Esophagus (tissue), 2 donors: Measurements from ENCODE around the gene NINL. TPM values are rescaled to one million over a fixed set of nuclear protein-coding genes. Genes with fewer than 3 reads are reported as not detected.
"Not testable (repeated sequence)": the region's sequence is repeated elsewhere in the genome, so short reads cannot be mapped to it uniquely, and the experiment has no call there.

Experiments
- H3K27ac ChIP-seq, 2 donors: one replicate each; pipeline ENCODE4 v1.5.1; 2013; ENCODE audit warnings: low read depth in 2 of 2, mild to moderate bottlenecking in 2 of 2, inconsistent platforms in 1 of 2, low read length in 1 of 2, moderate library complexity in 1 of 2
- H3K27me3 ChIP-seq, 2 donors: one replicate each; pipeline ENCODE4 v1.6.1; 2013; ENCODE audit warnings: low read length in 2 of 2, control low read depth in 1 of 2, mild to moderate bottlenecking in 1 of 2; ENCODE audit not compliant: insufficient read depth in 2 of 2, control insufficient read depth in 1 of 2
- H3K36me3 ChIP-seq, 2 donors: one replicate each; pipeline ENCODE4 v1.6.1; 2013; ENCODE audit warnings: low read length in 1 of 2; ENCODE audit not compliant: control insufficient read depth in 2 of 2, insufficient read depth in 2 of 2
- H3K4me1 ChIP-seq, 2 donors: one replicate each; pipeline ENCODE4 v1.6.1; 2013; ENCODE audit warnings: low read length in 1 of 2; ENCODE audit not compliant: control insufficient read depth in 2 of 2, insufficient read depth in 2 of 2
- H3K4me3 ChIP-seq, 2 donors: one replicate each; pipeline ENCODE4 v1.5.1; 2013; ENCODE audit warnings: low read length in 2 of 2, mild to moderate bottlenecking in 2 of 2, low read depth in 1 of 2, moderate library complexity in 1 of 2
- H3K9me3 ChIP-seq, 2 donors: one replicate each; pipeline ENCODE4 v1.6.1; 2013; ENCODE audit warnings: mild to moderate bottlenecking in 2 of 2, low read depth in 1 of 2, low read length in 1 of 2, moderate library complexity in 1 of 2; ENCODE audit not compliant: control insufficient read depth in 2 of 2, insufficient read depth in 1 of 2
- WGBS, 2 donors: extraction: QIAGEN DNeasy Blood & Tissue Kit; methylation state at CpG; one replicate each; pipeline ENCODE4 v1.1.7; 2013; 5-methylcytosine and 5-hydroxymethylcytosine counted together
- polyA plus RNA-seq, 2 donors: library from polyadenylated mRNA; stranded (reverse); fragments of 200-250 nt; gene quantifications; one replicate each; pipeline ENCODE4 v1.2.3, GENCODE V29; 2013
- donor health status: healthy with polysubstance abuse.
- donor health status: Bipolar disorder and iron deficiency.

The NINL gene
- polyA plus RNA-seq, 2 donors = 5.5 to 9.9 TPM

- H3K27me3 ChIP-seq = no peaks in the 10 kb centered on the region
- no peaks in the 10 kb centered on the region for H3K36me3 ChIP-seq
- no peaks in the 10 kb centered on the region for H3K9me3 ChIP-seq
- WGBS, 2 donors = 93 to 97% methylated on average over 6 of the region's 6 CpGs
- no peak overlapping the region for H3K27ac ChIP-seq
- no peak overlapping the region for H3K4me3 ChIP-seq
- H3K4me1 ChIP-seq = no peaks in the 10 kb centered on the region
These were observed 21.5 kb downstream of the NINL start for GRCh38 chr20:25563876-25564275.

GRCh38 chr20:25563362-25563761, 22.0 kb downstream of the NINL start:
- Histone ChIP-seq H3K4me1 (no peaks in the 10 kb centered on the region), H3K27me3 (no peaks in the 10 kb centered on the region), H3K36me3 (no peaks in the 10 kb centered on the region), H3K9me3 (no peaks in the 10 kb centered on the region), H3K4me3 (no peak overlapping the region), H3K27ac (no peak overlapping the region)

- not testable (repeated sequence) for H3K4me3 ChIP-seq, H3K4me1 ChIP-seq, H3K27me3 ChIP-seq, H3K9me3 ChIP-seq, H3K27ac ChIP-seq, H3K36me3 ChIP-seq
- 97% methylated on average over 31 of the region's 31 CpGs; no CpG with 5 or more reads in 1 of the 2 donors for WGBS, 2 donors
These were observed 23.6 kb downstream of the NINL start for GRCh38 chr20:25561771-25562170.

- Histone ChIP-seq H3K36me3 (no peaks in the 10 kb centered on the region), H3K27me3 (no peaks in the 10 kb centered on the region), H3K4me1 (peaks cover 0 to 14% of the 10 kb centered on the region in 2 donors), H3K27ac (no peak overlapping the region), H3K9me3 (no peaks in the 10 kb centered on the region), H3K4me3 (no peak overlapping the region)
- WGBS, 2 donors = 65 to 70% methylated on average over 6 of the region's 6 CpGs
These were observed 31.5 kb downstream of the NINL start for GRCh38 chr20:25553819-25554296.

- peaks cover 2 to 20% of the 10 kb centered on the region in 2 donors for H3K4me1 ChIP-seq
- 80 to 82% methylated on average over 5 of the region's 5 CpGs for WGBS, 2 donors
- no peaks in the 10 kb centered on the region for H3K9me3 ChIP-seq
- H3K27ac ChIP-seq = no peak overlapping the region
- no peaks in the 10 kb centered on the region for H3K36me3 ChIP-seq
- H3K4me3 ChIP-seq = no peak overlapping the region
- H3K27me3 ChIP-seq = no peaks in the 10 kb centered on the region
These were observed 32.4 kb downstream of the NINL start for GRCh38 chr20:25552977-25553376.

- Histone ChIP-seq H3K27me3 (no peaks in the 10 kb centered on the region), H3K36me3 (no peaks in the 10 kb centered on the region), H3K4me3 (no peak overlapping the region), H3K27ac (no peak overlapping the region), H3K9me3 (no peaks in the 10 kb centered on the region), H3K4me1 (peaks cover 3 to 22% of the 10 kb centered on the region in 2 donors)
- WGBS, 2 donors = 75 to 79% methylated on average over 6 of the region's 6 CpGs
These were observed 33.7 kb downstream of the NINL start for GRCh38 chr20:25551413-25552215.

- H3K27me3 ChIP-seq, H3K36me3 ChIP-seq, H3K27ac ChIP-seq, H3K4me3 ChIP-seq, H3K9me3 ChIP-seq: not testable (repeated sequence)
- H3K4me1 ChIP-seq = peaks cover 3 to 23% of the 10 kb centered on the region in 2 donors
- 82% methylated on average over 7 of the region's 7 CpGs for WGBS, 2 donors
These were observed 34.5 kb downstream of the NINL start for GRCh38 chr20:25550645-25551337.

- no peaks in the 10 kb centered on the region for H3K27me3 ChIP-seq
- WGBS, 2 donors = 68 to 74% methylated on average over 10 of the region's 10 CpGs
- H3K27ac ChIP-seq = no peak overlapping the region
- H3K4me1 ChIP-seq = peaks cover 3 to 25% of the 10 kb centered on the region in 2 donors
- H3K4me3 ChIP-seq = no peak overlapping the region
- H3K36me3 ChIP-seq = no peaks in the 10 kb centered on the region
- no peaks in the 10 kb centered on the region for H3K9me3 ChIP-seq
These were observed 35.4 kb downstream of the NINL start for GRCh38 chr20:25549843-25550477.

- H3K36me3 ChIP-seq = no peaks in the 10 kb centered on the region
- H3K4me1 ChIP-seq = peaks cover 3 to 25% of the 10 kb centered on the region in 2 donors
- WGBS, 2 donors = 42 to 55% methylated on average over 15 of the region's 15 CpGs
- H3K27ac ChIP-seq = peak overlapping the region; percentile 4 to 89
- no peaks in the 10 kb centered on the region for H3K27me3 ChIP-seq
- H3K9me3 ChIP-seq = no peaks in the 10 kb centered on the region
- no peak overlapping the region for H3K4me3 ChIP-seq
These were observed 36.1 kb downstream of the NINL start for GRCh38 chr20:25549172-25549773.
